Osteocyte (in vitro differentiated cells): ENCODE measurements around the gene RAP1GAP. TPM values are rescaled to one million over a fixed set of nuclear protein-coding genes. Genes with fewer than 3 reads are reported as not detected.
"Not testable (repeated sequence)": the region's sequence is repeated elsewhere in the genome, so short reads cannot be mapped to it uniquely, and the experiment has no call there.

Experiments
- DNase-seq: peaks from one replicate; pipeline ENCODE4 v3.0.0; 2021; ENCODE audit warnings: mixed read lengths; ENCODE audit not compliant: unreplicated experiment; ENCODE audit errors: extremely low spot score
- H3K27ac Mint-ChIP-seq: one replicate; pipeline ENCODE4 v1.8.0; 2021; ENCODE audit warnings: mild to moderate bottlenecking, mixed read lengths; ENCODE audit not compliant: unreplicated experiment
- H3K27me3 Mint-ChIP-seq: one replicate; pipeline ENCODE4 v1.8.0; 2021; ENCODE audit warnings: mixed read lengths; ENCODE audit not compliant: unreplicated experiment
- H3K36me3 Mint-ChIP-seq: one replicate; pipeline ENCODE4 v1.8.0; 2021; ENCODE audit warnings: mixed read lengths; ENCODE audit not compliant: unreplicated experiment
- H3K4me1 Mint-ChIP-seq: one replicate; pipeline ENCODE4 v1.8.0; 2021; ENCODE audit warnings: mixed read lengths; ENCODE audit not compliant: unreplicated experiment
- H3K4me3 Mint-ChIP-seq: one replicate; pipeline ENCODE4 v1.8.0; 2021; ENCODE audit warnings: mild to moderate bottlenecking, moderate library complexity, mixed read lengths; ENCODE audit not compliant: unreplicated experiment
- H3K9me3 Mint-ChIP-seq: one replicate; pipeline ENCODE4 v1.8.0; 2021; ENCODE audit warnings: mixed read lengths; ENCODE audit not compliant: unreplicated experiment
- total RNA-seq: library from RNA; stranded (reverse); gene quantifications from 2 replicates; pipeline ENCODE4 v1.2.1, GENCODE V29; 2021
- TF ChIP-seq, protein P1 (sequence below): fragments of 200-600 bp; sonication (generic); IDR thresholded peaks from 2 replicates; pipeline ENCODE4 v1.5.0; 2021; ENCODE audit warnings: antibody characterized with exemption, mild to moderate bottlenecking, moderate library complexity

Gene RAP1GAP
- total RNA-seq, 1 donor from 2014 or later = 3.5 TPM

DNA sequence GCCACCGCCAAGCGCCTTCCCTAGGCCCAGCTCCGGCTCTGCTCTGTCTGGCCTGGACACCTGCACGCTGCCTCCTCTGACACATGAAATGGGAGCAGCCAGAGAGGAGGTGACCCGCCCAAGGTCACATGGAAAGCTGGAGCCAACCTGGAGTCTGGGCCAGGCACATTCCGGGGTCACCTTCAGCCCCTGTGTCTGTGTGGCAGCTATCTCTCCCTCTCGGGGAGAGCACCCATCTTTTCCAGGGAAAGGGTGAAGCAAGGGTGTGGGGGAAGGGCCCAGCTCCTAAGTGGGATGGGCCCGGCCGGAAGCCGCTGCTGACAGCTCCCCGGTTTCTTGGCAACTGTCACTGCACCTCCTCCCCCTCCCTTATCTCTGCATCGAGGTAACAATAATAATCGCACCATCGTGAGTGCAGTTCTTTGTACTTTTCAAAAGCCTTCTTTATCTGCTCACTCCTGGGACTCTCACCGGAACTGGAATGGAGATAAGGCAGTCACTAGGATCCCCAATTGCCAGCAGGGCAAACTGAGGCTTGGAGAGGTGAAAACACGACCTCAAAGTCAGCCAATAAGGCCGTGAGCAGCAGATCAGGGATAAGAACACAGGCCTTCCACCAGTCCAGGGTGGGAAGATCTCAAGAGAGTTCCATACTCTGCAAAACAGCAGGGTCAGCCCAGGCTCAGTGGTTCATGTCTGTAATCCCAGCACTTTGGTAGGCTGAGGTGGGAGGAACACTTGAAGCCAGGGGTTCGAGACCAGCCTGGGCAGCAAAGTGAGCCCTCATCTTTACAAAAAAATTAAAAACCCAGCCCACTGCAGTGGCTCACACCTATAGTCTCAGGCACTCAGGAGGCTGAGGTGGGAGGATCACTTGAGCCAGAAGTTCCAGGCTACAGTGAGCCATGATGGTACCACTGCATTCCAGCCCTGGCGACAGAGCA lies 36.9 kb downstream of the RAP1GAP start:
- Mint-ChIP-seq H3K9me3 (no peaks in the 10 kb centered on the region), H3K4me3 (no peak overlapping the region), H3K4me1 (peaks cover 2% of the 10 kb centered on the region), H3K27ac (no peak overlapping the region), H3K36me3 (no peaks in the 10 kb centered on the region), H3K27me3 (peaks cover 24% of the 10 kb centered on the region)
- TF ChIP-seq, protein P1, sequence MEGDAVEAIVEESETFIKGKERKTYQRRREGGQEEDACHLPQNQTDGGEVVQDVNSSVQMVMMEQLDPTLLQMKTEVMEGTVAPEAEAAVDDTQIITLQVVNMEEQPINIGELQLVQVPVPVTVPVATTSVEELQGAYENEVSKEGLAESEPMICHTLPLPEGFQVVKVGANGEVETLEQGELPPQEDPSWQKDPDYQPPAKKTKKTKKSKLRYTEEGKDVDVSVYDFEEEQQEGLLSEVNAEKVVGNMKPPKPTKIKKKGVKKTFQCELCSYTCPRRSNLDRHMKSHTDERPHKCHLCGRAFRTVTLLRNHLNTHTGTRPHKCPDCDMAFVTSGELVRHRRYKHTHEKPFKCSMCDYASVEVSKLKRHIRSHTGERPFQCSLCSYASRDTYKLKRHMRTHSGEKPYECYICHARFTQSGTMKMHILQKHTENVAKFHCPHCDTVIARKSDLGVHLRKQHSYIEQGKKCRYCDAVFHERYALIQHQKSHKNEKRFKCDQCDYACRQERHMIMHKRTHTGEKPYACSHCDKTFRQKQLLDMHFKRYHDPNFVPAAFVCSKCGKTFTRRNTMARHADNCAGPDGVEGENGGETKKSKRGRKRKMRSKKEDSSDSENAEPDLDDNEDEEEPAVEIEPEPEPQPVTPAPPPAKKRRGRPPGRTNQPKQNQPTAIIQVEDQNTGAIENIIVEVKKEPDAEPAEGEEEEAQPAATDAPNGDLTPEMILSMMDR = no peak
- no peak for DNase-seq

DNA sequence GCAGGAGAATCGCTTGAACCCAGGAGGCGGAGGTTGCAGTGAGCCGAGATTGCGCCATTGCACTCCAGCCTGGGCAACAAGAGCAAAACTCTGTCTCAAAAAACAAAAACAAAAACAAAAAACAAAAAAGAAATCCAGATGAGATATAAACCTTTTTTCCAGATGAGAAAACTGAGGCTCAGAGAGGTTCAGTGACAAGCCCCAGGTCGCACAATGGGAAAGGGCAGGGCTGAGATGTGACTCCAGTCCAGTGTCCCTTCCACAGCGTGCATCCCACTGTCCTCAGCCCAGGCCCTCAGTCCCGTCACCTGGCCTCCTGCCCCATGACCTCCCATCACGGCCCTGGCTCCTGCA lies 37.6 kb downstream of the RAP1GAP start:
- DNase-seq, H3K36me3 Mint-ChIP-seq, H3K4me3 Mint-ChIP-seq, H3K9me3 Mint-ChIP-seq, H3K4me1 Mint-ChIP-seq, H3K27ac Mint-ChIP-seq: not testable (repeated sequence)
- H3K27me3 Mint-ChIP-seq = peaks cover 24% of the 10 kb centered on the region

DNA sequence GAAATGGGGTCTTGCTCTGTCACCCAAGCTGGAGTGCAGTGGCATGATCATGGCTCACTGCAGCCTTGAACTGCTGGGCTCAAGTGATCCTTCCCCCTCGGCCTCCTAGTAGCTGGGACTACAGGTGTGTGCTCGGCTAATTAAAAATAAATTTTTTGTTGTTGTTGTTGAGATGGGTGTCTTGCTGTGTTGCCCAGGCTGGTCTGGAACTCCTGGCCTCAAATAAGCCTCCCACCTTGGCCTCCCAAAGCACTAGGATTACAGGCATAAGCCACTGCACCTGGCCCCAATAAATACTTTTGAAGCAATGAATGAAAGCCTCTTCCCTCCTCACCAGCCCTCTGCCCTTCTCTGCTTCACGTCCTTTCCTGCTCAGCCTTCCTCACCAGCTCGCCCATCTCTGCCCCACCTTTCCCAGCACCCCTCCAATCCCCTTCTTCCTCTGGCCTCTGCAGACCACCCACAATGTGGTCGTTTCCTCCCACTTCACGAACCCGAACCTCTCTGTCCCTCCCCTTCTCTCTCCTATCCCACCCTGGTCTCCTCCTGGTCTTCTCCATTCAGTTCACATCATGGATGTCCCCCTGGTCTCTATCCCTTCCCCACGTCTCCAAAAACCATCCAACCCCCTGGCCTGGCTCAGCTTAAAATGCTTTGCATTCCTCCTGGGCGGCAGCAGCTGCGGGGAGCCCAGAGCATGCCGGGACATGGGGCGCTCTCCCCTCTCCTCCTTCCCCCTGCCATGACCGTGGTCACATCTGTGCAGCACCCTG lies 38.4 kb downstream of the RAP1GAP start:
- no peak overlapping the region for H3K27ac Mint-ChIP-seq
- H3K36me3 Mint-ChIP-seq = no peaks in the 10 kb centered on the region
- H3K4me3 Mint-ChIP-seq = no peak overlapping the region
- TF ChIP-seq, protein P1 = no peak
- H3K27me3 Mint-ChIP-seq = peaks cover 22% of the 10 kb centered on the region
- no peak for DNase-seq
- peaks cover 2% of the 10 kb centered on the region for H3K4me1 Mint-ChIP-seq
- no peaks in the 10 kb centered on the region for H3K9me3 Mint-ChIP-seq

DNA sequence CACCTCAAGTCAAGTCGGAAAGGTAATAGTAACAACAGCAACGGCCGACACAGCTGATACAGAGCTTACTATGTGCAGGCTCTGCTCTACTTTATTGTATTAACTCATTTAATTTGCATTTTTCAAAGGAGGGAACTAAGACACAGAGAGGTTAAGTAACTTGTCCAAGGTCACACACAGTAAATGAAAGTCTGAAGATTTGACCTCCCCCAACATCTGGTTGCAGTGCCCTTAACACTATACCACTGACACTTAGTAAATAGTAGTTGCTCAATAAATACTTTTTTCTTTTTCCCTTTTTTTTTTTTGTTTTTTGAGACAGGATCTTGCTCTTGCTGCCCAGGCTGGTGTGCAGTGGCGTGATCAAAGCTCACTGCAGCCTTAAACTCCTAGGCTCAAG lies 39.2 kb downstream of the RAP1GAP start:
- Mint-ChIP-seq H3K27ac (no peak overlapping the region), H3K9me3 (no peaks in the 10 kb centered on the region)
- TF ChIP-seq, protein P1 = no peak

DNA sequence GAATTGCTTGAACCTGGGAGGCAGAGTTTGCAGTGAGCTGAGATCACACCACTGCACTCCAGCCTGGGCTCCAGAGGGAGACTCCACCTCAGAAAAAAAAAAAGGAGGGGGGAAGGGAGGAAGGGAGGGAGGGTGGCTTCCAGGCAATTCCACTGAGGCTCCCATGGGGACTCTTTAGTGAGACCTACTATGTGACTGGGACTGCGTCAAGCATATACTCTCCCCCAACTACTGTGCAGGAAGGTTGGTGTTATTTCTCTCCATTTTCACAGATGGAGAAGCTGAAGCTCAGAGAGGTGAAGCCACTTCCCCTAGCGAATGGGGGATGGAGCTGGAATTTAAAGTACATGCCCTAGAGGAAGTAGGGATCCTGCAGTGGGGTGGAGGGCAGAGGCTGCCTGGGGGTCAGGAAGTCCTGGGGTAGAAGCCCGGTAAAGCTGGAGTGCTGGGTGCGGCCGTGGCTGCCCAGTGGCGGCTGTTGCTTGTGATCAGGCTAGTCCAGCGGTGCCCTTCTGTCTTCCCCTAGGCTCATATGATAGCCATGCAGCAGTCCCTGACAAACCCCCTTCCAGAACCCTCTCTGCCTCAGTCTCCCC lies 40.3 kb downstream of the RAP1GAP start:
- H3K27ac Mint-ChIP-seq = no peak overlapping the region
- H3K4me1 Mint-ChIP-seq = peaks cover 2% of the 10 kb centered on the region
- DNase-seq = no peak
- no peaks in the 10 kb centered on the region for H3K36me3 Mint-ChIP-seq
- H3K27me3 Mint-ChIP-seq = peaks cover 21% of the 10 kb centered on the region
- no peaks in the 10 kb centered on the region for H3K9me3 Mint-ChIP-seq
- H3K4me3 Mint-ChIP-seq = no peak overlapping the region
- TF ChIP-seq, protein P1 = no peak

More for the DNA sequence above, 39.2 kb downstream of the RAP1GAP start:
- Mint-ChIP-seq H3K36me3 (no peaks in the 10 kb centered on the region), H3K4me1 (peaks cover 2% of the 10 kb centered on the region), H3K4me3 (no peak overlapping the region), H3K27me3 (peaks cover 21% of the 10 kb centered on the region)
- DNase-seq = no peak
